ENCODE results near the gene ASF1A.

The ASF1A gene

DNA sequence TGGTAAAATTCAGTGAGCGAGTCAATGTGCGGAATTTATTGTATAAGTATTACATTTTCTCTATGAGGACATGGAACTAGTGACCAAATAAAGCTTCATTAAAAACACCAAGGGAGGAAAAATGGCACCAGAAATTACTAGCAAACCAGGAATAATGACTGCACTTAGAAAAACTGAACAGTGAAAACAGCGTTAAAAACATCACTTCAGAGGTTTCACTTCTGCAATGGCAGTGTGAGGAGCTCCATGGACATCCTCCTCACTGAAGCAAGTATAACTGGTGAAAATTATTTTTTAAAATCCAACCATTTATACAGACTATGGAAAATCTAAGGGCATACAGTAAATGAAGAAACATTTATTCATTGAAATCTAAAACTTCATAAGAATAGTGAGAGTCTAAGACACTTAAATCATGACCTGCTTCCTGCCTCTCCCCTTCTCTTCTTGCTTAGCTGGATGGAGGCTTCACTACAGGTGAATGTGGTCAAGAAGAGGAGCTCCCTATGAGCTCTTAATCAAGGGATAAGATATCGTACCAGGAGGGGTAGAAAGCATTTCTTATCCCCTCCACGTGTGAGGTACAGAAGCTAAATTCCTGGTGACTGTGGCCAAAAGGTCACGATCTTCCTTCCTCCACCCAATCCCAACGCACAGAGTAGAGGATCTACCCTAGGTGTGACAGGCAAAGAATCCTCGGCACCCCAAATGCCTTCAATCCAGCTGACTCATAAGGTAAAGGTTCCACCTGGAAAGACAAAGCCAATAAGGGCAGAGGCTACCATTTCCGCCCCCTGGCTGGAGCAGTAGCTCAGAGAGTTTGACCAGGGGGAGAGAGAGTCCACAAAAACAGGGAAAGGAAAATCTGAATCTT is 12.3 kb upstream of the ASF1A start:
- DNase-seq (ENCODE audit: low spot score) = no peak

DNA sequence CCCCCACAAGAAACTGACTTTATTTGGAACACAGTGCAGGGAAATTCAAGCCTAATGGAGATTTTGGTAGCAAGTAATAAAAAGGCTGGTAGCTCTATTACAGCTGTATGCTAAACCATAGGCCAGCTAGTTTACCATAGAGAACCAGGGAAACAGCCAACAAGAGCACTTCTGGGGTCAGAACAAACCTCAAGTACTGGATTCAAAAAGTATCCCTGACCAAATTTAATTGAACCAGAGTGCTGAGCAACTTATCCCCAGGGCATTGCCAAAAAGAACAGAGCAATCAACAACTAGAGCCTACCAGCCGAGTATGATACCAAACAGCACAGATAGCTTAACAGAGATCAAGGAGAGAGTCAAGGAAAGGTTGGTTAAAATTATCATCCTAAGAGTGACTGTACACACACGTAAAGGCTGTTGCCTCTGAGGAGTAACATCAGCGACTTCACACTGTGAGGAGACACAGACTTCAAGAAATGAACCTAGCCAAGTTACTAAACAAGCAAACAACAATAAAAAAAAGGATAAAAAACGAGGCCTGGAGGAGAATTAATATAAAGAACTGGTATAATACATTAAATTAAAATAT is 11.5 kb upstream of the ASF1A start:
- DNase-seq (ENCODE audit: low spot score) = no peak

DNA sequence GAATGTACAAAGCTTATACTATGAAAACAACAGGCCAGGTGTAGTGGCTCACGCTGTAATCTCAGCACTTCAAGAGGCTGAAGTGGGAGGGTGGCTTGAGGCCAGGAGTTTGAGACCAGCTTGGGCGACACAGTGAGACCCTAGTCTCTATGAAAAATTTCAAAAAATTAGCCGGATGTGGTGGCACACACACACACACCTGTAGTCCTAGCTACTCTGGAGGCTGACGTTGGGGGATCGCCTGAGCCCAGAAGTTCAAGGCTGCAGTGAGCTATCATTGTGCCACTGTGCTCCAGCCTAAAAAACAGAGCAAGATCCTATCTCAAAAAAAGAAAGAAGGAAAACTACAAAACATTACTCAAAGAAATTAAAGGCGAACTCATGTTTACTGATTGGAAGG is 7.3 kb upstream of the ASF1A start:
- DNase-seq (ENCODE audit: low spot score) = no peak

DNA sequence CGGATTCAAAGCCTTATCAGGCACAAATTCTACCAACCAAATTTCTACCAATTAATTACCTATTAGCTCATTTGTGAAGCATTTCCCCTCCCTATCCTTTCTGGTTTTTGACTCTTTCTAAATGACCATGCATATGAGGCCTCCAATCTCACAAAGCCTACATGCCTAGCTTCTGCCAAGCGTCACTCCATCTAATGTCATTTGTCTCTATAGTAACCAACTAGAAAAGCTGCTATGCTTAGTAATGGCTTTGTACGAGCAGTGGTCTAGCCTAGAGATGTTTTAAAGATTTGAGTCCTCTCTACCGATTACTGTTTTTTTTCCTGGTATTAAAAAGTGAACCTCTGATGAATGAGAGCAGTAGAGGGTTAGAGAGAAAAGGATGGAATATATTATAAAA is 4.8 kb upstream of the ASF1A start:
- no peak for DNase-seq (ENCODE audit: low spot score)

DNA sequence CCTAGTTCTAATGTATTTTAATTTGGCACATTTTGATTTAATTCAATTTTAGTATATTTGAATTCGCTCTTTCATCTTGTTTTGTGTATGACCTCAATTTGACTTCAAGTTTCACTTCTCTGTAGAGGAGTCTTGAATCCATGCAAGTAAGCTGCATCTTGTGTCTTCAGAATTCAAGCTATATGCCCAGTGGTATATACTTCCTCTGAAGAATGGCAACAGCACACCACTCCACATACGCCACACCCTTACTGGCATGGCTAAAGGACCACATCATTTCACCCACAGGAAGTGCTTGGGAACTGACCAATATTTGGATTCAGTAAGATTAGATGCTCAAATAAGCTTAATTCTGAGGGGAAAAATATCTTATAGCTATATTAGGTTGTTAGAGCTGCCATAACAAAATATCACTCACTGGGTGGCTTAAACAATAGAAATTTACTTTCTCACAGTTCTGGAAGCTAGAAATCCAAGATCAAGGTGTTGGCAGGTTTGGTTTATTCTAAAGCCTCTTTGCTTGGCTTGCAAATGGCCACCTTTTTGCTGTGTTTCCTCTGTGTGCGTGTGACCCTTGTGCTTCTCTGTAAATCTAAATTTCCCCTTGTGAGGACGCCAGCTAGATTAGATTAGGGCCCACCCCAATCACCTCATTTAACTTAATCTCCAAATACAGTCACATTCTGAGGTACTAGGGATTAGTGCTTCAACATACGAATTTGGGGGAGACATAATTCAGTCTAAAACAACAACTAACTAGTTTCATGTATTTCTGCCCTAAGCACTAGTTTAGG is 2.8 kb upstream of the ASF1A start:
- no peak for DNase-seq (ENCODE audit: low spot score)

DNA sequence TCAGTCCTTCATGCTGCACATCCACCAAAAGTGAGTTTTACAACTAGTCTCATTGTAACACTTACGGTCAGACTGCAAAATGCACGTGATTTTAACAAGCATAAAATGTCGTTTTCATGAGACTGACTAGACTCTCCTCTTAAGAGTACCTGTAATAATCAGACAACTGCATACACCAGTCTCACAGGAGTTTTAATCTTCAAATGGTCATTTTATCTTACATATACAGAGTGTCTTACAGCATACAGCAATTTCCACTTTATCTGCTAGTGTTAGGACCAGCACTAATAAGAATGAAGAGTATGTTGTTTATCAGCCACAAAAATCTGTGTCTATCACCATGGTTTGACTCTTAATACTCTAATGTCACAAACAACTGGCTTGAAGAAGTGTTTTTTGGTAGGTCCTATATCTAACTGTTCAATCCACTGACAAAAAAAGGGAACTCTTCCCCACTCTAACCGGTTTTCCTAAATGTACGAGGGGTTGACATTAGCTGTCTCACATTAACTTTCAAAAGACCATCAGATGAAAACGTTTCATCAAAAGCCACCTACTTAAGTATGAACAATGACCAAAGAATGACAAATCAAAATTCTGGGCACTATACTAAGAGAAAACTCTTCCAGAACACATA is 1.5 kb upstream of the ASF1A start:
- no peak for DNase-seq (ENCODE audit: low spot score)

DNA sequence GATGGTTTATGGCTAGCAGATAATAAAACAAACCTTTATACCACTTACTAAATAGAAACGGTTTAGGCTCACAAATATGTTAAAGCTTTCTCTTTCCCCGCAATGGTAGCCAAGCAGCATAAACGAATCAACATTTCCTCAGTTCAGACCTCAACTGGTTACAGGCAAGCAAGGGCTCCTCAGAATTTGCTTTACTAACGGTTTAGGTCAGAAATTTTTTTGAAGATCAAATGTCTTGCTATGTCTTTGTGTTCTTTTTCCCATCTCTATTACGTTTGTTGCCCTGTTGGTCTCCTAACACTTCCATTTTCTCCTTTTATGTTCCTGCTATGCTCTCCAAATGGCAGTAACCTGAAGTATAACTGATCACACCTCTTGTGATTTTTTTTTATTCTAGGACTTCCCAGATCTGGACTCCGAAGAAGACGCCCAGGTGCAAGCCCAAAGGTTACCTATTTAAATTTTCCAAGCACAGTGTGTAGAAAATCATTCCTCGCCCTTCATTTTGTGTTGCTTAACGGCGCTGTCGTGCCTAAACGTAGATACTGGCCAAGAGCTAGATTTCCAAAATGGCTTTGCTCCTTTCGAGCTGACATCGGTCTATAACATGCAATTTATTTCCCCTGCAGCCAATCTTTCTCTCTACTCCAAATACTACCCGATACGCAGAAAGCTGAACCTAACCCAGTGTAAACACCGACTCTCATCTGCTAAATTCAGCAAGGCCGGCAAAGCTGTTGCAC is 717 bp upstream of the ASF1A start:
- no peak for DNase-seq (ENCODE audit: low spot score)

DNA sequence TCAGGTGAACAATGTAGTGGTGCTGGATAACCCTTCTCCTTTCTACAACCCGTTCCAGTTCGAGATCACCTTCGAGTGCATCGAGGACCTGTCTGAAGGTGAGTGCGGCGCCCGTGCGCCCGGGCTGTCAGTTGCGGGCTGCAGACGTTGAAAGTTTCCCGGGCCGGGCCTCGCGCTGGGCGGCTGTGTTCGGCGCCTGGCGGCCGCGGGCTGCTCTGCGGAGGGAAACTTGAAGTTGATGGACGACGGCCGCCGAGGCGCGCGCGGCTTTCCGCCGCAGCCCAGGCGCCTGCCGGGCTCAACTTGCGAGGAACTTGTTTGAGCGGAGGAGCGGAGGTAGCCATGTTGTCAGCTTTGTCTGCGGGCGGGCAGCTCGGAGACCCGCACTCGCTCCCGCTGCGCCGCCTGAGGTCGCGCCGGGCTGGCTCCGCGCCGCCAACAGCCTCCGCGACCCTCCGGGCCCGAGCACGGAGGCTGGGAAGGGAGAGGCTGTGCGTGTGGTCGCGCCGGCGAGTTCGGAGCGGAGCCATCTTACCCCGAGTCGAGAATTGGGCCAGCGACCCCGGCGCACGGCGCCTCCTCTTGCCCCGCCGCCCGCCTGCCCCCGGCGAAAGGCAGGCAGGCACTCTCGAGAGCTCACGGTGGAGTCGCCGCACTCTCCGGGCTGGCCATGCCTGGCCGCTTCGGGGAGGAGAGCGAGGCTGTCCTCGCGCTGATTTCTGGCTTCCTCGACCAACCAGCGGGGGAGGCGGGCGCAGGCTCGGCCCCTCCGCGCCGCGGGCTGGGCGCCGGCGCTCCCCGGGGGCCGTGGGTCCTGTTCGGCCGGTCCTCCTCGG is 691 bp downstream of the ASF1A start:
- DNase-seq (ENCODE audit: low spot score) = peak; percentile 69

DNA sequence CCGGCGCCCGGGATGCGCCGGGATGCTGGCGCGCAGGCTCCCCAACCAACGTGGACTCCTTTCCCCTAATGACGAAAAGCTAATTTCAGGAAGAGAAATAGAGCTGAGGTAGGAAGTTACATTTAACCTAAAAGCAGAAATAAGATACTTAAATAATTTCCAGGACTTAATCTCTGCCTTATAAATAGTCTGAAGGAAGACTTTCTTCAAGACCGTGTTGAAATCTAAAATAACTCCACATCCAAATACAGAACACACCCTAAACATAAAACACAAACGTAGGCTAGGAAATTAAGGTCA is 1.3 kb downstream of the ASF1A start:
- DNase-seq (ENCODE audit: low spot score) = no peak

DNA sequence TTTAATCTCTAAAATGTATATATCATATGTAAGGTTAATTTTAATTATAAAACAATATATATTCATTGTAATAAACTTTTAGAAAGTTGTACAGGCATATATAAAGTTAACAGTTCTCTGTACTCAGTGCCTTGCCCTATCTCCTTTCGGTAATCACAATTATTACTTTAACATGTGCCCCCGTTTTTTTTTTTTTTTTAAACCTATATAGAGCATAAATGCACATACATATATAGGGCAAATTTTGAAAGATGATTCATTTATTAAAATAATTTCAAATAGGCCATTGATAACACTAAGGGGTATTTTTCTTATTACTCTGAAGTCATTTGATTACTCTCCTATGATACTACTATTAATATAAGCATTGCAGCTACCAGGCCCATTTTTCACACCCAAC is 1.9 kb downstream of the ASF1A start:
- no peak for DNase-seq (ENCODE audit: low spot score)

DNA sequence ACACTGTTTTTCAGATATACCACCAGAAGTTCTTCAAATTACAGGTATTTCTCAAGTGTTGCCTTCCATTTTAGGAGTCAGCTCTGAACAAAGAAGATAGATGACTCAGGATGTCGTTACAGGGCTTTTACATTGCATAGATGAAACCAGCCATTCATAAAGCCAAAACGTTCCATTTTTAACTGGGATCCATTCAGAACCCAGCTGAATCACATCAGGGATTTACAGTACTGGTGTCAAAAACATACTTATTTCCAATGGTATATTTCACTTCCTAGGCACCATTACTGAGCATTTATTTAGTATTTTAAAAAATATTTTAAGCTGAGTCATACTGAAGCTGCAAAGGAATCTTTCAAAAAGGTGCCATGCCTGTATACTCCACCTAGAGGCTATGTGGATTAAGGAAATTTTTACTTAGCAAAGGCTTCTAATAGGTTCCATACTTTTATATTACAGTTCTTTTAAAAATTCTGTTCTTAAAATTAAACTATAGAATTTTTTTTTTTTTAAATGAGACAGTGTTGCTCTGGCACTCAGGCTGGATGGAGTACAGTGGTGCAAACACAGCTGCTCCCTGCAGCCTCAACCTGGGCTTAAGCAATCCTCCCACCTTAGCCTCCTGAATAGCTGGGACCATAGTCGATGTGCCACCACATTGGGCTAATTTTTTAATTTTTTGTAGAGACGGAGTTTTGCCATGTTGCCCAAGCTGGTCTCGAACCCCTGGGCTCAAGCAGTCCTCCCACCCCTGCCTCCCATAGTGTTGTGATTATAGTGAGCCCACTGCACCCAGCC is 2.6 kb downstream of the ASF1A start:
- peak; percentile 41 for DNase-seq (ENCODE audit: low spot score)

DNA sequence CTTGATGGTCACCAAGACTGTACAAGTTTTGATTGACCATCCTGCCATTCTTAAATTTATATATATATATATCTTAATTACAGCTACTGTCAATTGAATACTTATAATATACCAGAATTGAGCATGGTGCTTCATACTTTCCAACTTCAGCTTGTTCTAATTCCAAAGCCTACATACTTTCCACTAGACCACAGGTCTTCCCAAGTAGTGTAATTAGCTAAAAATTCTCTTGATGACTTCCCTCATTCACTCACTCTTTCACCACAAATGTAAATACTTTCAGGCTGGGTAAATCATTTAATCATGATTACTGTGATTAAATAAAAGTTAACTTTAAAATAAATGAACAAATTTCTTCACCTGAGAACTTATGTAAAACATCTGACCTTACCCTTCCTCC is 3.4 kb downstream of the ASF1A start:
- no peak for DNase-seq (ENCODE audit: low spot score)

DNA sequence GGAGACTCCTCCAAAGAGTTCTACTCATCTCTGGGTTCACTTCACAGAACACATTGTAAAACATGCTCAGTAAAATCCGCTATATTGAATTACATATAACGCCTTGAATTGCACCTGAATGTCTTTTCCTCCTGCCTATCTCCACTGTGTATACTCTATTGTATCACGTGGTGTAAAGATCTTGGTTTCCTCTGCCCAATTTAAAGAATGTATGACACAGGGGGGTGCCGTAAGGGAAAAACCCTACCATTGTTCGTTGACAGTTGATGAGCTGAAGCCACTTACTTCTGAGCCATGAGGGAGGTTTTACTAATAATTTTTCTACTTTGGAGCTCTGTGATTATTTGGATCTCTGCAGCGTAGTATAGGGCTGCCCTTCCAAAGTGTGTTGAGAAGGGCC is 6.0 kb downstream of the ASF1A start:
- DNase-seq (ENCODE audit: low spot score) = no peak

DNA sequence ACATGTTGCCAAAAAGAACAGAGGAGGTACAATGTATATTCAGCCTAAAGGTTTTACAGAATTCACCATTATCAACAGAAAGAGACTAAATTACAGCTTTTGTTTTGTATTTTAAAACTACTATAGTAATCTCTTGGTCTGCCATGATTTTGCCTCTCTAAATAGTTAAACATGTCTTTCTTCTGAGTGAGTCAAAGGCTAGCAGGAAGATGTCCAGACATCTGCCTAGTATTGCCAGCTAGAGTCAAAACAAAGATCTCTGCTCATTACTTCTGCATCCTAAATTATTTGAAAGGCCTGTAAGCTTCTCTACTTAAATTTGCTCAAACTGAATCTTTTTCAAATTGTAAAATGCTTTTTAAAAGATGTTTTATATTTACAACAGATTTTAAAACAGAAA is 8.8 kb downstream of the ASF1A start:
- no peak for DNase-seq (ENCODE audit: low spot score)

DNA sequence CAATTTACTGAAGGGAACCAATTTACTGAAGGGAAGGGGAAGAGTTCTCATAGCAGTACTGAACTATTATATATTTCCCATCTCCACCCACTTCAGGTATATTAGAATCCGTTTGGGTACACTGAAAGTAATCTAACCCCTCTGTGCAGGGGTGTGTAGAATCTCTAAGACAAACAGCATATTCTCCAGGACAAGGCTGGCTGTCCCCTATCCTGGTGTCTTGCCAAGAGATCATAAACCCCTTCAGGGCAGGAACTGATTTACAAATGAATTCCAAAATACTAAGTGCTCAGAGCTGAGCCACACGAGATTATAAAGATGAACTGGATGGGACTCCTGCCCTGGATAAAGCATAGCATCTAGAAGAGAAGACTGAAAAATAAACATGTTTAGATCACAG is 9.2 kb downstream of the ASF1A start:
- DNase-seq (ENCODE audit: low spot score) = no peak

DNA sequence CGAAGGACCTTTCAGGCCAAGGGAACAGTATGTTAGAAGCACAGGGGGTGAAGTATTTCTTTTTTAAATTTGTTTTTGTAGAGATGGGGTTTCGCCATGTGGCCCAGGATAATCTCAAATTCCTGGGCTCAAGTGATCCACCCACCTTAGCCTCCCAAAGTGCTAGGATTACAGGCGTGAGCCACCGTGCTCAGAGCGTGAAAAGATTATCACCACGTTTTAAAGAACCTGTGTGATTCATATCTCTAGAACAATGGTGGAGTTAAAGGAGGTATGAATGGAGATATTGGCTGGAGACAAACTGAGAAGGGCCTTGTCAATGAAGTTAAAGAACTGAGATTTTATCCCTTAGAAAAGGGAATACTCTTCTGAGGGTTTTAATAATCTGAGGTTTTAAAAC is 9.7 kb downstream of the ASF1A start:
- DNase-seq (ENCODE audit: low spot score) = no peak

DNA sequence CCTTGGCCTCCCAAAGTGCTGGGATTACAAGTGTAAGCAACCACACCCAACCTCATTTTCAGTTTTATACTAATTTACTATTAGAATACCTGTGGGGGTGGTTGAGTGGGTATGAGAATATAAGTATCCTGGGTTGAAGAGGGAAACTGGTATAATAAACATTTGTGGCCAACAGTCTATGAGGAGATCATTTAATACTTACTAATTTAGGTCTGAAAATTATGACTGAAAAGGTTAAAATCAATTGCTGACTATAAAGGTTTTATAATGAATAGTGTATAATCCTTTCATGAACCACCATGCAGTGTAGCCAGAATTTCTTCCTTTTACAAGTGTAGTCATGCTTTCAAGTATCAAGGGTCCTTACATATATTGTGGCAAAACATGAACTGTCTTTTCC is 11.1 kb downstream of the ASF1A start:
- DNase-seq (ENCODE audit: low spot score) = no peak

DNA sequence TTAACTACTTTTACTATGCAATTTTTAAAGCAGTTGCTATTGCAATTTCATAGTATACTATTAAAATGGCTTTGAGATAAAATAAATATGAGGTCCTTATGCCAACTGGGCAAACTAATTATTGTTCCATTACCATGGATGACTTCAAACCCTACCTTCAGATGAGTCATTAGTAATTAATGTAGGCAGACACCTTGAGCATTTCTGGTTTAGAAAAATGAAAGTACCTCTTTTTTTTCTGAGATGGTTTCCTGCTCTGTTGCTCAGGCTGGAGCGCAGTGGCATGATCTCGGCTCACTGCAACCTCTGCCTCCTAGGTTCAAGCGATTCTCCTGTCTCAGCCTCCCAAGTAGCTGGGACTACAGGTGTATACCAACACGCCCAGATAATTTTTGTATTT is 11.9 kb downstream of the ASF1A start:
- no peak for DNase-seq (ENCODE audit: low spot score)

DNA sequence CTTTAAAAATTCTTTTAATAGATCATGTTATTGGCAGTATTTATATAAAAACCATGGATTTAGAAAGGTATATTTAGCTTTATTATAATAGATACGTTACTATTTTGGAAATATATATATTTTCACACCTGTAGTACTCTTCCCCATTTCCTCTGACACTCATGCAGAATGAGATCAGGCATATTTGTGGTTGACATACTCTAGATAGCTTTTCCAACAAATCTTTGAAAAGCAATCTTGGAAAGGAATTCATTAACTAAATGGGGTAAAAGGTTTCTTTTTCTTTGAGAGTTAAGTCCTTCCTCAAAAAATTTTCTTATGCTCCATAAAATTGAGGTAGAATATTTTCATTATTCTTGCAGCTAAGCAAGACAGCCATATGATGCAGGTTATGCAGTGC is 14.5 kb downstream of the ASF1A start:
- DNase-seq (ENCODE audit: low spot score) = no peak

DNA sequence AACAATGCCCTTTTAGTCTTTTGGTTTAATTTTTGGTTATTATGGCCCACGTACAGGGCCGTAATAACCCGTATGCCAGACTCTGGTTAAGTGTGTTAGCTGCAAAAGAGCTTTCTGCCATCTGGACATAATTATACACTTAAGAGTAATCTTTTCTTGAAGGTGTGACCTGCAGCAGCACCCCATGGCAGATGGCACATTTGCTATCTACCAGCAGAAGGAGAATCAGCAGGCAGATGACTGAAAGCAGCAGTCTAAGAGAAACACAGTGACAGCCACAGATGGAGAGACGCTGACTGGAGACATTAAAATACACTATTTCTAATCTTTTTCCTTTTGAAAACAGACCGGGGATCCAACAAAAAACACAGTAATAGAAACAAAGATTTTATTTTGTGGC is 18.7 kb downstream of the ASF1A start:
- no peak for DNase-seq (ENCODE audit: low spot score)
